H1 (cell line): Measurements from ENCODE around the gene PI4KB. TPM values are rescaled to one million over a fixed set of nuclear protein-coding genes. Genes with fewer than 3 reads are reported as not detected.

Experiments
- CTCF ChIA-PET: fragments of 300-600 bp; sonication (Branson Sonifier 250); formaldehyde crosslinking; loops from one replicate; lab custom pipeline; 2021; ENCODE audit not compliant: partially characterized antibody; lab: Charles Lee
- POLR2A ChIA-PET: fragments of 300-600 bp; sonication (Branson Sonifier 250); formaldehyde crosslinking; loops from one replicate; lab custom pipeline; 2021; ENCODE audit warnings: inconsistent platforms; ENCODE audit not compliant: partially characterized antibody; lab: Charles Lee
- DNase-seq, 2 experiments: peaks; one replicate each; pipeline versions ENCODE4 v3.0.0 to v3.0.0-alpha.2; 2010 to 2022; ENCODE audit warnings: low spot score in 2 of 2, low read depth in 1 of 2, mixed read lengths in 1 of 2
- FAIRE-seq: peaks from 2 replicates; lab custom pipeline; 2011; peaks lifted over from hg19 to GRCh38; lab: Jason Lieb, UNC
- H2AFZ ChIP-seq: 2 replicates; pipeline ENCODE4 v1.8.1; 2012; ENCODE audit warnings: low read length, inconsistent platforms
- H2AK5ac ChIP-seq: 2 replicates; pipeline ENCODE4 v1.6.1; 2013; ENCODE audit warnings: low read depth, low read length
- H2BK120ac ChIP-seq: replicated peaks from 2 replicates; pipeline ENCODE3; 2013; ENCODE audit warnings: low read depth, low read length, inconsistent platforms
- H2BK12ac ChIP-seq: 2 replicates; pipeline ENCODE4 v1.6.1; 2013; ENCODE audit warnings: low read depth, low read length
- H2BK15ac ChIP-seq: 2 replicates; pipeline ENCODE4 v1.6.1; 2013; ENCODE audit warnings: low read length
- H2BK20ac ChIP-seq: 2 replicates; pipeline ENCODE4 v1.6.1; 2013; ENCODE audit warnings: low read length
- H2BK5ac ChIP-seq: 2 replicates; pipeline ENCODE4 v1.6.1; 2013; ENCODE audit warnings: low read depth, low read length
- H3K14ac ChIP-seq: 2 replicates; pipeline ENCODE4 v1.6.1; 2013; ENCODE audit warnings: inconsistent platforms; ENCODE audit not compliant: insufficient read length
- H3K18ac ChIP-seq: 2 replicates; pipeline ENCODE4 v1.6.1; 2013; ENCODE audit warnings: low read length; ENCODE audit errors: extremely low read depth
- H3K23ac ChIP-seq: 2 replicates; pipeline ENCODE4 v1.6.1; 2013; ENCODE audit warnings: inconsistent platforms; ENCODE audit not compliant: insufficient read length
- H3K23me2 ChIP-seq: 2 replicates; pipeline ENCODE4 v1.6.1; 2013; ENCODE audit warnings: low read depth, low read length
- H3K27ac ChIP-seq: 2 replicates; pipeline ENCODE4 v1.6.1; 2011; ENCODE audit warnings: low read depth, low read length, inconsistent platforms
- H3K27me3 ChIP-seq, 4 experiments: replicated peaks in 1 of 4; 1 replicate in 1 of 4; 2 replicates in 3 of 4; pipeline versions ENCODE4 v1.6.1 to v1.8.1; 2011 to 2013; ENCODE audit warnings: low read length in 3 of 4, mild to moderate bottlenecking in 3 of 4, inconsistent platforms in 2 of 4, mixed read lengths in 2 of 4, moderate library complexity in 1 of 4; ENCODE audit not compliant: control insufficient read depth in 3 of 4, insufficient read depth in 3 of 4; ENCODE audit errors: extremely low read depth in 1 of 4
- H3K36me3 ChIP-seq, 4 experiments: 2 replicates each; pipeline versions ENCODE4 v1.6.1 to v1.8.1; 2011 to 2013; ENCODE audit warnings: mild to moderate bottlenecking in 4 of 4, low read length in 3 of 4, moderate library complexity in 2 of 4, control low read depth in 1 of 4, inconsistent platforms in 1 of 4; ENCODE audit not compliant: insufficient read depth in 4 of 4, control insufficient read depth in 2 of 4
- H3K4ac ChIP-seq: replicated peaks from 2 replicates; pipeline ENCODE3; 2013; ENCODE audit warnings: low read length, low read depth, mixed read lengths, inconsistent platforms; ENCODE audit not compliant: insufficient read length
- H3K4me1 ChIP-seq, 4 experiments: replicated peaks in 1 of 4; 1 replicate in 1 of 4; 2 replicates in 3 of 4; pipeline versions ENCODE4 v1.6.1 to v1.8.1; 2011 to 2013; ENCODE audit warnings: low read length in 3 of 4, inconsistent platforms in 2 of 4, mixed read lengths in 1 of 4; ENCODE audit not compliant: insufficient read depth in 4 of 4, control insufficient read depth in 3 of 4
- H3K4me2 ChIP-seq, 2 experiments: 2 replicates each; pipeline versions ENCODE4 v1.6.1 to v1.8.1; 2011 to 2013; ENCODE audit warnings: low read depth in 2 of 2, low read length in 2 of 2, control low read depth in 1 of 2, inconsistent platforms in 1 of 2, mild to moderate bottlenecking in 1 of 2; ENCODE audit not compliant: insufficient read depth in 1 of 2
- H3K4me3 ChIP-seq, 4 experiments: fragments of 200-600, 300-600 bp in 1 of 4; sonication (generic), shearing (Covaris generic), sonication (Bioruptor Twin) in 1 of 4; 2 replicates each; pipeline versions ENCODE4 v1.5.1 to v1.8.1; 2011 to 2016; ENCODE audit warnings: low read length in 4 of 4, low read depth in 3 of 4, control low read depth in 2 of 4, inconsistent platforms in 2 of 4, mild to moderate bottlenecking in 2 of 4, mixed read lengths in 1 of 4, moderate library complexity in 1 of 4; ENCODE audit not compliant: insufficient read depth in 2 of 4; ENCODE audit errors: extremely low read depth in 1 of 4
- H3K56ac ChIP-seq: replicated peaks from 2 replicates; pipeline ENCODE3; 2013; ENCODE audit warnings: low read depth, mild to moderate bottlenecking, mixed read lengths, low read length, inconsistent platforms; ENCODE audit not compliant: insufficient read length
- H3K79me1 ChIP-seq: 2 replicates; pipeline ENCODE4 v1.6.1; 2013; ENCODE audit warnings: low read depth, low read length, control low read depth
- H3K79me2 ChIP-seq, 2 experiments: 2 replicates each; pipeline versions ENCODE4 v1.6.1 to v1.8.1; 2012 to 2013; ENCODE audit warnings: low read length in 2 of 2, mild to moderate bottlenecking in 2 of 2, inconsistent platforms in 1 of 2; ENCODE audit not compliant: insufficient read depth in 2 of 2, control insufficient read depth in 1 of 2
- H3K9ac ChIP-seq, 4 experiments: replicated peaks in 1 of 4; 1 replicate in 1 of 4; 2 replicates in 3 of 4; pipeline versions ENCODE4 v1.6.1 to v1.8.1; 2011 to 2013; ENCODE audit warnings: low read depth in 3 of 4, low read length in 3 of 4, control low read depth in 2 of 4, mild to moderate bottlenecking in 2 of 4, moderate library complexity in 2 of 4, inconsistent platforms in 1 of 4; ENCODE audit errors: extremely low read depth in 1 of 4
- H3K9me3 ChIP-seq, 2 experiments: 2 replicates each; pipeline versions ENCODE4 v1.6.1 to v1.8.1; 2012 to 2013; ENCODE audit warnings: mild to moderate bottlenecking in 2 of 2, moderate library complexity in 2 of 2, control low read depth in 1 of 2, inconsistent platforms in 1 of 2, low read depth in 1 of 2, low read length in 1 of 2, mixed read lengths in 1 of 2; ENCODE audit not compliant: insufficient read depth in 2 of 2
- H4K20me1 ChIP-seq, 2 experiments: replicated peaks in 1 of 2; 2 replicates each; pipeline versions ENCODE3 to v1.8.1; 2011 to 2013; ENCODE audit warnings: inconsistent platforms in 2 of 2, low read length in 2 of 2, mild to moderate bottlenecking in 1 of 2; ENCODE audit not compliant: insufficient read depth in 2 of 2, control insufficient read depth in 1 of 2
- H4K5ac ChIP-seq: 2 replicates; pipeline ENCODE4 v1.6.1; 2013; ENCODE audit warnings: low read length, low read depth, mixed read lengths, inconsistent platforms; ENCODE audit not compliant: insufficient read length
- H4K8ac ChIP-seq: 2 replicates; pipeline ENCODE4 v1.8.0; 2013; ENCODE audit warnings: mild to moderate bottlenecking, moderate library complexity, low read length, inconsistent platforms; ENCODE audit not compliant: insufficient read depth; ENCODE audit errors: extremely low read depth
- H4K91ac ChIP-seq: replicated peaks from 2 replicates; pipeline ENCODE3; 2013; ENCODE audit warnings: low read length, mixed read lengths, inconsistent platforms; ENCODE audit not compliant: insufficient read length
- CBX8 ChIP-seq: fragments of 300-800, 300-1000 bp; sonication (generic); IDR thresholded peaks from 2 replicates; pipeline ENCODE4 v1.7.1; 2016; ENCODE audit warnings: low read depth, low read length, borderline replicate concordance
- MAFK ChIP-seq: IDR thresholded peaks from 2 replicates; pipeline ENCODE4 v1.6.1; 2012; ENCODE audit warnings: low read depth, mild to moderate bottlenecking, improper control_type of control experiment, low read length
- POLR2A ChIP-seq, 2 experiments: IDR thresholded peaks; 1 replicate in 1 of 2; 2 replicates in 1 of 2; pipeline ENCODE4 v1.6.1; 2011; ENCODE audit warnings: low read depth in 2 of 2, low read length in 2 of 2, mild to moderate bottlenecking in 2 of 2; ENCODE audit errors: control extremely low read depth in 1 of 2
- SIN3A ChIP-seq, 2 experiments: IDR thresholded peaks in 1 of 2; conservative IDR thresholded peaks in 1 of 2; 2 replicates each; pipeline ENCODE4 v1.6.1; 2011 to 2012; ENCODE audit warnings: low read length in 2 of 2, improper control_type of control experiment in 1 of 2, low read depth in 1 of 2, mild to moderate bottlenecking in 1 of 2
- SP2 ChIP-seq: IDR thresholded peaks from 2 replicates; pipeline ENCODE4 v1.6.1; 2012; ENCODE audit warnings: mild to moderate bottlenecking, low read length, inconsistent platforms
- SRF ChIP-seq: IDR thresholded peaks from 2 replicates; pipeline ENCODE4 v1.6.1; 2011; ENCODE audit warnings: mild to moderate bottlenecking, low read depth, low read length, moderate library complexity
- TAF7 ChIP-seq: optimal IDR thresholded peaks from 2 replicates; pipeline ENCODE3; 2011; ENCODE audit warnings: low read depth, mild to moderate bottlenecking, inconsistent platforms, low read length, moderate library complexity, borderline replicate concordance
- WGBS, 2 experiments: shearing (Covaris generic) in 1 of 2; methylation state at CpG; one replicate each; pipeline versions ENCODE4 v1.1.6 to v1.1.7; 2013 to 2015; ENCODE audit warnings: low lambda C conversion rate in 2 of 2, mixed read lengths in 2 of 2, inconsistent platforms in 1 of 2, low coverage in 1 of 2, missing lambda C conversion rate in 1 of 2; ENCODE audit not compliant: insufficient replicate concordance in 2 of 2, insufficient coverage in 1 of 2, insufficient read length in 1 of 2; ENCODE audit errors: extremely low coverage in 1 of 2, missing lambda C conversion rate in 1 of 2; 5-methylcytosine and 5-hydroxymethylcytosine counted together
- polyA plus RNA-seq, 7 experiments: library from polyadenylated mRNA; depleted of rRNA in 3 of 7; stranded (reverse) in 5 of 7; unstranded in 2 of 7; fragments of >200 nt in 5 of 7; fragments of 200-250 nt in 2 of 7; gene quantifications; 1 replicate in 5 of 7; 2 replicates in 1 of 7; 4 replicates in 1 of 7; pipeline versions ENCODE4 v1.2.1 to v1.2.3, GENCODE V29; 2011 to 2013; ENCODE audit warnings: missing spikeins in 2 of 7, mixed read lengths in 2 of 7
- total RNA-seq: library from RNA; stranded (reverse); fragmentation: NEBNext Ultra II Directional; extraction: Animal tissue kit (Norgen Biotek cat#: 25700); gene quantifications from 2 replicates; pipeline ENCODE4 v1.2.1, GENCODE V29; 2021
- TF ChIP-seq, protein P1 (sequence below): IDR thresholded peaks from 2 replicates; pipeline ENCODE4 v1.6.1; 2012; ENCODE audit warnings: low read length, inconsistent platforms

PI4KB gene
- total and polyA plus RNA-seq, 2 of the 8 experiments (the other 6 are each of a cell fraction or from before 2014, with no cell fraction given) = 30.1 to 37.1 TPM

DNA sequence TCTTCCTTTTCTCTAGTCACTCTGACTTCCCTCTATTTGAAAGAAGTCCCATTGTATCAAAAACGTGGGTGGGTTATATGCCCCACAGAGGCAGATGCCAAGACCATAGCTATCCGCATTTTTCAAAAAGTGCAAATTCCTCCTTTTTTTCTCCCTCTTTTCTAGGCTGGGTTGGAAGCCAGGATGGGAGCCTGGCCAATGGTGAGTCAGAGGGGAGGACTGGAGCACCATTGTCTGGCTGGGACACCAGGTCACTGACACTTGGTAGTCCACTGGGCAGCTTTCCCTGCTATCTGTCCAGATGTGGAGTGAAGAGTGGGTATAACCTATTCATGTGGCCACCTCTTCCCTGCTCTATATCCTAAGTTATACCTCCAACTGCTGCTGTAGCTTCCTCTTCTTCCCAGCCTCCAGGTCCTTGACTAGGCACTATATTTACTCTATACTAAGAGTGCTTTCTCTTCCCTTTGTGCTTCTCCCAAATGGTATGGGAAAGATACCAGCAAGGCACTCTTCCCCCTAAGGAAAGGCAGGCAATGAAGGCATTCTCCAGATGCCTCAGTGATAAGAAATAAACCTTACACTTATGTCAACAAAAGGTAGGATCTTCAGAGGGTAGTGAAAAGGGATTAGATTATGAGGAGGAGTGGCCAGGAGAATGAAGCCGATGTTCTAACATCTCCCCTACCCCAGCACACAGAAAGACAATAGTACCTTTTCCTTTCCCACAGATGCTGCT is 12.9 kb downstream of the PI4KB start:
- Histone ChIP-seq H3K4me1 (0 out of 7 replicates have a peak, but pooled peaks cover 0 to 3% (median 0%) of the 10 kb centered on the region in 4 experiments), H3K9me3 (no peaks in the 10 kb centered on the region), H3K56ac (no peak overlapping the region), H3K27ac (no peak overlapping the region), H3K23ac (no peak overlapping the region), H3K23me2 (no peaks in the 10 kb centered on the region), H4K91ac (no peak overlapping the region), H3K36me3 (peaks cover 0 to 12% (median 5%) of the 10 kb centered on the region in 4 experiments; a peak in 4 of 8 replicates), H2BK15ac (no peak overlapping the region), H3K18ac (no peak overlapping the region), H3K27me3 (no peaks in the 10 kb centered on the region), H2AFZ (no peak overlapping the region), H3K4ac (no peak overlapping the region), H4K5ac (no peak overlapping the region), H2BK120ac (no peak overlapping the region), H2BK5ac (no peak overlapping the region), H3K9ac (no peak overlapping the region), H3K4me2 (no peak overlapping the region), H3K79me1 (no peaks in the 10 kb centered on the region), H2AK5ac (no peak overlapping the region), H3K4me3 (no peak overlapping the region), H2BK20ac (no peak overlapping the region), H3K14ac (no peak overlapping the region), H4K20me1 (peaks cover 0 to 3% of the 10 kb centered on the region in 2 experiments), H3K79me2 (no peaks in the 10 kb centered on the region), H2BK12ac (no peak overlapping the region), H4K8ac (no peak overlapping the region)
- FAIRE-seq (no peak), DNase-seq (no peak)
- WGBS, 2 experiments = 79% methylated on average over 3 of the region's 3 CpGs; no CpG with 5 or more reads in 1 of the 2 experiments
- TF ChIP-seq SRF (no peak), SIN3A (conservative IDR thresholded peaks at IDR 0.05 in 1 of 2, IDR thresholded peaks at IDR 0.05 in 1 of 2; ENCODE audit: low read depth in 1 of 2, low read length in 2 of 2) (no peak), CBX8 (no peak), MAFK (no peak), POLR2A (IDR thresholded peaks at IDR 0.05; ENCODE audit: control extremely low read depth in 1 of 2, low read depth in 2 of 2, low read length in 2 of 2) (no peak), SP2 (no peak), TAF7 (no peak)
- TF ChIP-seq, protein P1, sequence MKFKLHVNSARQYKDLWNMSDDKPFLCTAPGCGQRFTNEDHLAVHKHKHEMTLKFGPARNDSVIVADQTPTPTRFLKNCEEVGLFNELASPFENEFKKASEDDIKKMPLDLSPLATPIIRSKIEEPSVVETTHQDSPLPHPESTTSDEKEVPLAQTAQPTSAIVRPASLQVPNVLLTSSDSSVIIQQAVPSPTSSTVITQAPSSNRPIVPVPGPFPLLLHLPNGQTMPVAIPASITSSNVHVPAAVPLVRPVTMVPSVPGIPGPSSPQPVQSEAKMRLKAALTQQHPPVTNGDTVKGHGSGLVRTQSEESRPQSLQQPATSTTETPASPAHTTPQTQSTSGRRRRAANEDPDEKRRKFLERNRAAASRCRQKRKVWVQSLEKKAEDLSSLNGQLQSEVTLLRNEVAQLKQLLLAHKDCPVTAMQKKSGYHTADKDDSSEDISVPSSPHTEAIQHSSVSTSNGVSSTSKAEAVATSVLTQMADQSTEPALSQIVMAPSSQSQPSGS = no peak
- ChIA-PET CTCF (interaction anchor here (1.5 to 11.6 kb wide), 3 partner anchors 9 to 25 kb away, joined by 3 to 129 read pairs (median 86); no protein-coding TSS in a partner anchor), POLR2A (interaction anchor here (2.9 to 3.8 kb wide), 2 partner anchors 10 to 13 kb away, joined by 10 to 20 read pairs; partner anchors contain the start of gene PI4KB)
